Small intestine (tissue), 7 donors: ENCODE data around the gene PDCD1. TPM values are rescaled to one million over a fixed set of nuclear protein-coding genes. Genes with fewer than 3 reads are reported as not detected.

Experiments used
- DNase-seq, 2 donors: peaks; one replicate each; pipeline versions ENCODE4 v3.0.0 to v3.0.0-alpha.2; 2013
- FAIRE-seq: peaks from 2 replicates; lab custom pipeline; 2012; peaks lifted over from hg19 to GRCh38; lab: Jason Lieb, UNC
- H3K27ac ChIP-seq, 3 donors: one replicate each; pipeline ENCODE4 v1.5.1; 2013; ENCODE audit warnings: low read length in 2 of 3, mild to moderate bottlenecking in 2 of 3, control low read depth in 1 of 3, inconsistent platforms in 1 of 3, low read depth in 1 of 3, moderate library complexity in 1 of 3
- H3K27me3 ChIP-seq, 3 donors: one replicate each; pipeline ENCODE4 v1.6.1; 2013; ENCODE audit warnings: low read length in 3 of 3, inconsistent platforms in 1 of 3; ENCODE audit not compliant: control insufficient read depth in 3 of 3, insufficient read depth in 3 of 3
- H3K36me3 ChIP-seq, 3 donors: one replicate each; pipeline ENCODE4 v1.6.1; 2013; ENCODE audit warnings: low read length in 3 of 3, inconsistent platforms in 1 of 3, low read depth in 1 of 3, mild to moderate bottlenecking in 1 of 3, moderate library complexity in 1 of 3; ENCODE audit not compliant: control insufficient read depth in 3 of 3, insufficient read depth in 2 of 3
- H3K4me1 ChIP-seq, 3 donors: one replicate each; pipeline ENCODE4 v1.6.1; 2013; ENCODE audit warnings: low read length in 2 of 3, inconsistent platforms in 1 of 3, low read depth in 1 of 3, mild to moderate bottlenecking in 1 of 3, moderate library complexity in 1 of 3; ENCODE audit not compliant: control insufficient read depth in 3 of 3, insufficient read depth in 2 of 3
- H3K4me3 ChIP-seq, 3 donors: one replicate each; pipeline ENCODE4 v1.5.1; 2013; ENCODE audit warnings: low read length in 3 of 3, control low read depth in 1 of 3, inconsistent platforms in 1 of 3, low read depth in 1 of 3, mild to moderate bottlenecking in 1 of 3, moderate library complexity in 1 of 3
- H3K9me3 ChIP-seq, 2 donors: one replicate each; pipeline ENCODE4 v1.6.1; 2013; ENCODE audit warnings: low read depth in 1 of 2, low read length in 1 of 2; ENCODE audit not compliant: control insufficient read depth in 2 of 2, insufficient read depth in 1 of 2
- WGBS, 3 donors: extraction: QIAGEN DNeasy Blood & Tissue Kit; methylation state at CpG; one replicate each; pipeline ENCODE4 v1.1.7; 2013; 5-methylcytosine and 5-hydroxymethylcytosine counted together
- polyA plus RNA-seq, 4 donors: library from polyadenylated mRNA; stranded (reverse) in 3 of 4; unstranded in 1 of 4; fragments of 200-250 nt in 3 of 4; fragments of 120-200 nt in 1 of 4; gene quantifications; one replicate each; pipeline versions ENCODE4 v1.2.1 to v1.2.3, GENCODE V29; 2013
- donor health status: healthy with polysubstance abuse.
- donor health status: control.
- donor health status: control.
- donor health status: Bipolar disorder and iron deficiency.
- donor health status: healthy.

PDCD1 gene
- polyA plus RNA-seq, 4 donors = 0.27 to 1.2 (median 0.27) TPM; not detected in 1

GRCh38 chr2:241870081-241870541 lies 11.4 kb upstream of the PDCD1 start:
- DNase-seq (no peak), FAIRE-seq (no peak)
- 85 to 91% (median 89%) methylated on average over 28 of the region's 28 CpGs for WGBS, 3 donors
- H3K27ac ChIP-seq = no peak overlapping the region
- H3K36me3 ChIP-seq = no peaks in the 10 kb centered on the region
- peaks cover 0 to 13% of the 10 kb centered on the region in 2 donors for H3K9me3 ChIP-seq
- peaks cover 4 to 26% (median 11%) of the 10 kb centered on the region in 3 donors for H3K27me3 ChIP-seq
- no peaks in the 10 kb centered on the region for H3K4me1 ChIP-seq
- H3K4me3 ChIP-seq = no peak overlapping the region

- 63 to 74% (median 66%) methylated on average over 24 to 33 of the region's 33 CpGs for WGBS, 3 donors
- DNase-seq = no peak
- H3K4me1 ChIP-seq = no peaks in the 10 kb centered on the region
- H3K4me3 ChIP-seq = no peak within 1 kb of the TSS
- H3K36me3 ChIP-seq = no peaks in the 10 kb centered on the region
- FAIRE-seq = no peak
- no peak within 1 kb of the TSS for H3K27ac ChIP-seq
- H3K27me3 ChIP-seq = peaks cover 4 to 26% (median 14%) of the 10 kb centered on the region in 3 donors
- H3K9me3 ChIP-seq = peaks cover 0 to 5% of the 10 kb centered on the region in 2 donors
Measured at GRCh38 chr2:241869087-241869961, 10.6 kb upstream of the PDCD1 start, which contains the start of gene RTP5. Gene RTP5, plus strand, starts transcription at chr2:241869729. Its CDS starts 28 bp downstream, at chr2:241869757.

- no peak overlapping the region for H3K27ac ChIP-seq
- DNase-seq (no peak), FAIRE-seq (no peak)
- H3K4me1 ChIP-seq = no peaks in the 10 kb centered on the region
- H3K36me3 ChIP-seq = no peaks in the 10 kb centered on the region
- no peak overlapping the region for H3K4me3 ChIP-seq
- peaks cover 0 to 1% of the 10 kb centered on the region in 2 donors for H3K9me3 ChIP-seq
- H3K27me3 ChIP-seq = peaks cover 4 to 26% (median 17%) of the 10 kb centered on the region in 3 donors
- 24 to 34% (median 24%) methylated on average over 14 to 15 of the region's 15 CpGs for WGBS, 3 donors
Measured at GRCh38 chr2:241868661-241869081, 10.0 kb upstream of the PDCD1 start.

GRCh38 chr2:241867776-241868420 lies 9.2 kb upstream of the PDCD1 start:
- FAIRE-seq (no peak), DNase-seq (no peak)
- no peaks in the 10 kb centered on the region for H3K36me3 ChIP-seq
- no peaks in the 10 kb centered on the region for H3K9me3 ChIP-seq
- H3K27ac ChIP-seq = no peak overlapping the region
- peaks cover 4 to 34% (median 19%) of the 10 kb centered on the region in 3 donors for H3K27me3 ChIP-seq
- H3K4me1 ChIP-seq = no peaks in the 10 kb centered on the region
- 45 to 55% (median 51%) methylated on average over 19 of the region's 19 CpGs for WGBS, 3 donors
- H3K4me3 ChIP-seq = no peak overlapping the region

- Histone ChIP-seq H3K36me3 (no peaks in the 10 kb centered on the region), H3K9me3 (no peaks in the 10 kb centered on the region), H3K27ac (no peak overlapping the region), H3K4me1 (no peaks in the 10 kb centered on the region), H3K4me3 (no peak overlapping the region), H3K27me3 (peaks cover 0 to 42% (median 19%) of the 10 kb centered on the region in 3 donors)
- DNase-seq = no peak
- FAIRE-seq = no peak
- WGBS, 3 donors = 56 to 59% (median 58%) methylated on average over 29 to 33 of the region's 33 CpGs
Measured at GRCh38 chr2:241866790-241867645, 8.3 kb upstream of the PDCD1 start.

GRCh38 chr2:241865957-241866789 lies 7.5 kb upstream of the PDCD1 start:
- H3K9me3 ChIP-seq = no peaks in the 10 kb centered on the region
- H3K27ac ChIP-seq = no peak overlapping the region
- DNase-seq = no peak
- WGBS, 3 donors = 13 to 21% (median 17%) methylated on average over 25 to 31 of the region's 31 CpGs
- H3K4me3 ChIP-seq = no peak overlapping the region
- H3K4me1 ChIP-seq = no peaks in the 10 kb centered on the region
- no peak for FAIRE-seq
- no peaks in the 10 kb centered on the region for H3K36me3 ChIP-seq
- H3K27me3 ChIP-seq = peaks cover 0 to 43% (median 19%) of the 10 kb centered on the region in 3 donors

- no peak for FAIRE-seq
- no peaks in the 10 kb centered on the region for H3K4me1 ChIP-seq
- H3K27me3 ChIP-seq = peaks cover 0 to 43% (median 19%) of the 10 kb centered on the region in 3 donors
- H3K27ac ChIP-seq = no peak overlapping the region
- DNase-seq = no peak
- H3K4me3 ChIP-seq = no peak overlapping the region
- no peaks in the 10 kb centered on the region for H3K36me3 ChIP-seq
- no peaks in the 10 kb centered on the region for H3K9me3 ChIP-seq
- WGBS, 3 donors = 81 to 91% (median 86%) methylated on average over 3 of the region's 3 CpGs
Measured at GRCh38 chr2:241865416-241865956, 6.8 kb upstream of the PDCD1 start.
